ENCODE results near the gene KIAA0586.
"Not testable (repeated sequence)": the region's sequence is repeated elsewhere in the genome, so short reads cannot be mapped to it uniquely, and the experiment has no call there.

The KIAA0586 gene

DNA sequence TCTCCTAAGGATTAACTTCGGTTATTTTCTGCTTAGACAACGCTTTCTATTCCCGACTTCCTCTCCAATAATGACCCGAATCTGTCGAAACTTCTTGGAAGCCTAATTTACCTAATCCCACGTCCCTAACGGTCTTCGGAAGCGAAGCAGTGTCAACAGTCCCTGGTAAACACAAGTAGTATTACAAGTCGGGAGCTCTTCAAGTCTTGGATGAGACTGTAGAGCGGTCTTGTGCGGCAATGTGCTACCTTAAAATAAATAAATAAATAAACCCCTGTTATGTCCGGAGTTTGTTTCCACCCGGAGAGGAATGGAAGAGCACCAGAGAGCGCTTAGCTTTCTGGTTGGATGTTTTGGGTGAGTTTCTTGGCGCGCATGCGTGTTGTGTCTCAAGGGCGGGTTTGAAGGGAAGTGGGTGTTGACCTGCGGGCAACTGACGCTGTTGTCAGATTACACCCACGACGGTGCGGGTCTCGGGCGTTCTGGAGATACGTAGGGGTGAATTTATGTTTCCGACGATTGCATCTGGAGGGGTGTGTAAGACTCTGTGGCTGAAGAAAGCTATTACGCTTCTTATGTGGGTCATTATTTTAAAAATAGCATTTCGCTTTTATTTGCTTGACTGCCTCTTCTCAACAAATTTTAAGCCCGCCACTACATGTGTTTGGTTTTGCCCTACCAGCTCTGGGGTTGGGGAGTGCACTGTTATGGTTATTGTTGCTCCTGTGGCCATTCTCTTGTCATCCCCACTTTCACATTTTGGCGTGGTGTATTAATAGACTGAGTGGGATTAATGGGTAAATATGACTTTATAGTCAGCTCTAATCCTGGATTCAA is at the start of gene KIAA0586, which contains the start of gene TIMM9:
TSS of gene KIAA0586 (plus strand) at position 439 of the 837 bp plus-strand sequence. CDS start 546 bp downstream, outside the sequence.
TSS of gene TIMM9 (minus strand) at position 251 of the 837 bp plus-strand sequence. CDS start 15,586 bp downstream, outside the sequence.
- DNase-seq: peak; percentile 95

GRCh38 chr14:58390830-58391229 is 36.7 kb upstream of the KIAA0586 start:
- no peak for DNase-seq

GRCh38 chr14:58395562-58395811 is 32.0 kb upstream of the KIAA0586 start:
- DNase-seq: no peak

GRCh38 chr14:58395812-58396788 is 31.4 kb upstream of the KIAA0586 start, which contains the start of gene TOMM20L:
TOMM20L (plus strand) TSS chr14:58395930; CDS start chr14:58395958, 28 bp downstream.
- peak; percentile 53 for DNase-seq

DNA sequence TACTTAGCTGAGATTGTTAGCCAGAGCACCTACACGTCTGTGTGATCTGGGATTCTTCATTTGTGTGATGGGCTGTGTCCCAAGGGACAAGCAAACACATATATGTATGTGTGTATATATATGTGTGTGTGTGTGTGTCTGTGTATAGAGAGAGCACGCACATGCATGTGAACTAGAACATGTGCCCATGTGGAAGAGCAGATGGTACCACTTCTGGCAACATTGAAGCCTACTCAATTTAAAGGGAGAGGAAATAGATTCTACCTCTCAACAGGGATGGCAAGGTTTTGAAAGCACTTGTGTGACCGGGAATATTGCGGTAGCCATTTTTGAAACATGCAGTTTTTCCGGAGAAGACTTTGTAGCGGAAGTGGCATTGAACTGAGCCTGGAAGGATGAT is 30.4 kb upstream of the KIAA0586 start:
- DNase-seq: no peak

- DNase-seq: no peak
Observed at GRCh38 chr14:58398495-58398894, 29.0 kb upstream of the KIAA0586 start.

- no peak for DNase-seq
Observed at GRCh38 chr14:58398895-58399294, 28.6 kb upstream of the KIAA0586 start.

GRCh38 chr14:58401587-58401986 is 25.9 kb upstream of the KIAA0586 start:
- DNase-seq: no peak

GRCh38 chr14:58408681-58409215 is 18.8 kb upstream of the KIAA0586 start:
- DNase-seq: no peak

DNA sequence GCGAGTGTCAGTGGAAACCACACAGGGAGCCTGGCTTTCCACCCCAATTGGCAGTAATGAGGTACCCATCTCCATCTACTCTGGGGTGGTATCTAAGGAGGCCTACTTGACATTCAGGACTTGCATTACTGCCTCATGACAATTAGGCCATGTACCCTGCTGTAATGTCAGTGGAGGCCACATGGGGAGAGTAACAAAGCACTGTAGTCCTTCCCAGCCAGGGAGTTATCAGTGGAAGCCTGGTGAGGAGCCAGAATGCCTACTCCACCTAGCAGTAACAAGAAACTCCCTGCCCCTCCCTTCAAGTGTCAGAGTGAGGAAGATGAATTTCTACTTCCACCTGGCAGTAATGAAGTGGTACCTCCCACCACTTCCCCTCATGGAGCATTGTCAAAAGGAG is 12.7 kb upstream of the KIAA0586 start:
- no peak for DNase-seq

DNA sequence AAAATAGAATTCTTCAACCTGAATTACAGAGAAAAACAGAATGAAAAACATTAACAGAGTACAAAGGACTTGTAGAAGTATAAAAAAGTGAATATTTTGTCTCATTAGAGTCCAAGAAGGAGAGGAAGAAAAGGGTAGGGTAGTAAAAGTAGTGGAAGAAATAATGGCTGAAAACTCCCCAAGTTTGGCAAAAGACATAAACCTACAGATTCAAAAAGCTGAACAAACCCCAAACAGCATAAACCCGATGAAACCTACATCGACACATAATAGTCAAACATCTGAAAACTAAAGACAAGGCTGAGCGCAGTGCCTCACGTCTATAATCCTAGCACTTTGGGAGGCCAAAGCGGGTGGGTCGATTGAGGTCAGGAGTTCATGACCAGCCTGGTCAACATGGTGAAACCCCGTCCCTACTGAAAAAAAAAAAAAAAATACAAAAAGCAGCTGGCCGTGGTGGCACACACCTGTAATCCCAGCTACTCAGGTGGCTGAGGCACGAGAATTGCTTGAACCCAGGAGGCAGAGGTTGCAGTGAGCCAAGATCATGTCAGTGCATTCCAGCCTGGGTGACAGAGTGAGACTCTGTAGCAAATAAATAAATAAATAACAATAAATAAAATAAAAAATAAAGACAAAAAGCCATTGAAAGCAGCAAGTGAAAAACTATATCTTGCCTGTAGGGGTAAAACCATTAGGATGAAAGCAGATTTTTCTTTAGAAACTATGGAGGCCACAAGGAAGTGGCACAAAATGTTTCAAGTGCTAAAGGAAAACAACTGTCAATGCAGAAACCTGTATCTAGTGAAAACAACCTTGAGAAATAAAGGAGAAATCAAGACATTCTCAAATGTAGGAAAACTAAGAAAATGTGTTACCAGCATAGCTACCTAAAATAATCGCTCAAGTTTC is 11.6 kb upstream of the KIAA0586 start:
- no peak for DNase-seq

DNA sequence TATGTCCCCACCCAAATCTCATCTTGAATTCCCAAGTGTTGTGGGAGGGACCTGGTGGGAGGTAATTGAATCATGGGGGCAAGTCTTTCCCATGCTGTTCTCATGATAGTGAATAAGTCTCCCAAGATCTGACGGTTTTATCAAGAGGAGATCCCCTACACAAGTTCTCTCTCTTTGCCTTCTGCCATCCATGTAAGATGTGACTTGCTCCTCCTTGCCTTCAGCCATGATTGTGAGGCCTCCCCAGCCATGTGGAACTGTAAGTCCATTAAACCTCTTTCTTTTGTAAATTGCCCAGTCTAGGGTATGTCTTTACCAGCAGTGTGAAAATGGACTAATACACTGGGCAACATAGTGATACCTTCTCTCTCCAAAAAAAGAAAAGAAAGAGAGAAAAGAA is 10.6 kb upstream of the KIAA0586 start:
- not testable (repeated sequence) for DNase-seq

DNA sequence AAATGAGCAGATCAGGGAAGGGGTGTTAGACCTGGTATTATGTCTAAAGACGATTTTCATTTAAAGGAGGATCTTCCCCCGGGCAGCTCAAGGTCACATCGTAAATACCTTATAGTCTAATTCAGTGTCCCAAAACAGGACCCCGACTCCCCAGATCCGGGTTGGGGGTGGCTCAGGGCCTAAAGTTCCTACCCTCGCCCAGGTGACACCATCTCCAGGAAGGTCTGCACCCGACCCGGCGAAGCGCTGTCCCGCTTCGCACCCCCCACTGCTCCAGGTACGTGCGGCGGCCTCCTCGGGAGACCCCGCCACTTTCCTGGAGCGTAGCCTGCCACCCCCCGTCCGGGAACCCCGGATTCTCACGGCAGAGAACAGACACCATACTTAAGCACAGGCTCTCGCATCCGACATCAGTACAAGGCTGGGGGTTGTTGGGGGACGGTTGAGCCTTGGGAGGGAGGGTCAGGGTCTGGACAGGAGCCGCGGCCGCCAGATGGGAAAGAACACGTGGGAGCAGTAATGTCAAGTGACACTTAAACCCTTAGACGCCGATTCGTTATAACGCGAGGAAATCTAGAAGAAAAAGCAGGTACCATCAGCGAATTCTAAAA is 744 bp upstream of the KIAA0586 start:
- no peak for DNase-seq

GRCh38 chr14:58428118-58428683 is 682 bp downstream of the KIAA0586 start:
- peak; percentile 55 for DNase-seq

DNA sequence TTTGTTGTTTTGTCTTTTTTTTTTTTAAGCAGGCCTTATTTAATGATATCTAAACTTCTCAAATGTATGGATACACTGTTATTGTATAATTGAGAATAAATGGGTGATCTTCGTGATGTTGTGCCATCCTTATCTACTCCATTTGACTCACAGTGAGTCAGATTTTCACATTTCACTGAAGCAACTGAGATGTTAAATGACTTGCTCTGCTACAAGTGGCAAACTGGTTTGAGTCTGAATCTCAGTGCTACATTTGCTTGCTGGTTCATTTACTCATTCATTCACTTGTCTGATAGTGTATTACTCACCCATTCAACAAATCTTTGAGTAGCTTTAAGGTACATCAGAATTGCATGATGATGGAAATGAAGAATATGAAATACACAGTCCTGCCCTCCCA is 2.6 kb downstream of the KIAA0586 start:
- no peak for DNase-seq

GRCh38 chr14:58439476-58439875 is 12.0 kb downstream of the KIAA0586 start:
- no peak for DNase-seq

DNA sequence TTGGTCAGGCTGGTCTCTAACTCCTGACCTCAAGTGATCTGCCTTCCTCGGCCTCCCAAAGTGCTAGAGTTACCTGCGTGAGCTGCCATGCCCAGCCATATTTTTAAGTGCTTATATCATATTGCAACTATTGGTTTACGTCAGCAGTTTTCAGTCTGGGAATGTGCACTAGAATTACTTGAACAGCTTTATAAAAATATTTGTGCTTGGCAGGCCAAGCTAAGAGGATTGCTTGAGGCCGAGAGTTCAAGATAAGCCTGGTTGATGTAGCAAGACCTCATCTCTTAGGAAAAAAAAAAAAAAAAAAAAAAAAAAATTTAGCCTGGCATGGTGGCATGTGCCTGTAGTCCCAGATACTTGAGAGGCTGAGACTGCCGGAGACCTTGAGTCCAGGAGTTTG is 17.1 kb downstream of the KIAA0586 start:
- DNase-seq: no peak

GRCh38 chr14:58455593-58456265 is 28.2 kb downstream of the KIAA0586 start:
- no peak for DNase-seq

DNA sequence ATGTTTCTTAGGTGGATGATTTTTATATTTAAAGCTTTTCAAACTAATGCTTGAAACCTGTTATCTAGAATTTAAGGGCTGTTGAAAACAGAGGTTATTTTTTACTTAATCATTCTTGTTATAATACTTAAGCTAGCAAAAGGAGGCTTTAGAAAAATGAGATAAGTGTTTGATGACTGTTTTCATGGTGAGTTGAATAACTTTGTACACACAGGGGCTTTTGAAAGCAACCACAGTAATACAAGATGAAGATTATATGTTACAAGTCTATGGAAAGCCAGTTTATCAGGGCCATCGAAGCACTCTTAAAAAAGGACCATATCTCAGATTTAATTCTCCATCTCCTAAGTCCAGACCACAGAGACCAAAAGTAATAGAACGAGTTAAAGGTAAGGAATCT is 33.3 kb downstream of the KIAA0586 start:
- DNase-seq: no peak

- DNase-seq: no peak
Observed at GRCh38 chr14:58463147-58463546, 35.6 kb downstream of the KIAA0586 start.

DNA sequence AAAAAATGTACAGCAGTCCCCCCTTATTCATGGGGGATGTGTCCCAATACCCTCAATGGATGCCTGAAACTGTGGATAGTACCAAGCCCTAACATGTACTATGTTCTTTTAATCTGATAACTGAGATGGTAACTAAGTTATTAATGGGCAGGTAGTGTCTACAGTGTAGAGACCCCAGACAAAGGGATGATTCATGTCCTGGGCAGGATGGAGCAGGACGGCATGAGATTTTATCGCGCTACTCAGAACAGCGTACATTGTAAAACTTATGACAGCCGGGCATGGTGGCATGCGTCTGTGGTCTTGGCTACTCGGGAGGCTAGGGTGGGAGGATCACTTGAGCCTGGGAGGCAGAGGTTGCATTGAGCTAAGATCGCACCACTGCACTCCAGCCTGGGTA is 37.1 kb downstream of the KIAA0586 start:
- no peak for DNase-seq

All from GF-D8 (cell line).